22Rv1 (cell line): ENCODE data around the gene LRMDA.

Experiments used
- ZFX ChIP-seq: fragments of 450-650 bp; IDR thresholded peaks from 2 replicates; pipeline ENCODE4 v1.6.1; 2017; ENCODE audit warnings: antibody characterized with exemption, borderline replicate concordance
- TF ChIP-seq, protein P1 (sequence below): fragments of 450-650 bp; IDR thresholded peaks from 2 replicates; pipeline ENCODE4 v1.5.1; 2017; ENCODE audit warnings: mild to moderate bottlenecking

DNA sequence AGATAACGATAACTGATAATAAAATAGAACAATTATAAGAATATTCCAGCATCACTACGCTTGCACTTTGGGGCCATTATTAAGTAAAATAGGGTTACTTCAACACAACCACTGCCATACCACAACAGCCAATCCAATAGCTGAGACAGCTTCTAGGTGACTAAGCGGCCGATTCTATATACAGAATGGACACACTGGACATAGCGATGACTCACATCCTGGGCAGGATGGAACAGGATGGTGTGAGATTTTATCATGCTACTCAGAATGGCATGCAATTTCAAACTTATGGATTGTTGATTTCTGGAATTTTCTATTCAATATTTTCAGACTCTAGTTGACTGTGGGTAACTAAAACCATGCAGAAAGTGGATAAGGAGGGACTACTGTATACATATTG lies 920.9 kb downstream of the LRMDA start:
- TF ChIP-seq, protein P1, sequence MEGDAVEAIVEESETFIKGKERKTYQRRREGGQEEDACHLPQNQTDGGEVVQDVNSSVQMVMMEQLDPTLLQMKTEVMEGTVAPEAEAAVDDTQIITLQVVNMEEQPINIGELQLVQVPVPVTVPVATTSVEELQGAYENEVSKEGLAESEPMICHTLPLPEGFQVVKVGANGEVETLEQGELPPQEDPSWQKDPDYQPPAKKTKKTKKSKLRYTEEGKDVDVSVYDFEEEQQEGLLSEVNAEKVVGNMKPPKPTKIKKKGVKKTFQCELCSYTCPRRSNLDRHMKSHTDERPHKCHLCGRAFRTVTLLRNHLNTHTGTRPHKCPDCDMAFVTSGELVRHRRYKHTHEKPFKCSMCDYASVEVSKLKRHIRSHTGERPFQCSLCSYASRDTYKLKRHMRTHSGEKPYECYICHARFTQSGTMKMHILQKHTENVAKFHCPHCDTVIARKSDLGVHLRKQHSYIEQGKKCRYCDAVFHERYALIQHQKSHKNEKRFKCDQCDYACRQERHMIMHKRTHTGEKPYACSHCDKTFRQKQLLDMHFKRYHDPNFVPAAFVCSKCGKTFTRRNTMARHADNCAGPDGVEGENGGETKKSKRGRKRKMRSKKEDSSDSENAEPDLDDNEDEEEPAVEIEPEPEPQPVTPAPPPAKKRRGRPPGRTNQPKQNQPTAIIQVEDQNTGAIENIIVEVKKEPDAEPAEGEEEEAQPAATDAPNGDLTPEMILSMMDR: no peak
- no peak for TF ChIP-seq ZFX
